ENCODE data around the gene CCDC60.

The CCDC60 gene

DNA sequence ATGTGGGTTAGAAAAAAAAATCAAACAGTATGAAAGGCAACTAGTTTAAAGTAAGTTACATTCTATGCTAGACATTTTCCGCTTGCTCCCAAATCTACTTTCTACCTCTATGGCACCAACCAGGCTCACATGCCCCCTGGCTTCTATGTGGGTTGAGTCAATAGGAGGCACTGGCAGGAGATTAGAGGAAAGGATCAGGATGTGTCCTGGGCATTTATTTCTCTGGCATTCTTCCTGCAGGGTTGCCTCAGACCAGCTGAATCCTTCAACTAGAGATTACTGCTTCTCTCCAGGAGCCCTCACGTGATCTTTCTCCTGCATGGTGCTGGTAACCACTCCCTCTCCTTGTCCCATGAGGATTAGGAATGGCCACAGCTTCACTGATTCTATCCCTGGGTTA lies 14.9 kb upstream of the CCDC60 start:
- no peaks in the 10 kb centered on the region for H3K4me1 ChIP-seq
- no peak overlapping the region for H3K4me3 ChIP-seq (ENCODE audit: low read depth, low read length)
- H3K36me3 ChIP-seq (ENCODE audit: control insufficient read depth, insufficient read depth, low read length) = no peaks in the 10 kb centered on the region
- H3K79me2 ChIP-seq = no peaks in the 10 kb centered on the region
- TF ChIP-seq, protein P1, sequence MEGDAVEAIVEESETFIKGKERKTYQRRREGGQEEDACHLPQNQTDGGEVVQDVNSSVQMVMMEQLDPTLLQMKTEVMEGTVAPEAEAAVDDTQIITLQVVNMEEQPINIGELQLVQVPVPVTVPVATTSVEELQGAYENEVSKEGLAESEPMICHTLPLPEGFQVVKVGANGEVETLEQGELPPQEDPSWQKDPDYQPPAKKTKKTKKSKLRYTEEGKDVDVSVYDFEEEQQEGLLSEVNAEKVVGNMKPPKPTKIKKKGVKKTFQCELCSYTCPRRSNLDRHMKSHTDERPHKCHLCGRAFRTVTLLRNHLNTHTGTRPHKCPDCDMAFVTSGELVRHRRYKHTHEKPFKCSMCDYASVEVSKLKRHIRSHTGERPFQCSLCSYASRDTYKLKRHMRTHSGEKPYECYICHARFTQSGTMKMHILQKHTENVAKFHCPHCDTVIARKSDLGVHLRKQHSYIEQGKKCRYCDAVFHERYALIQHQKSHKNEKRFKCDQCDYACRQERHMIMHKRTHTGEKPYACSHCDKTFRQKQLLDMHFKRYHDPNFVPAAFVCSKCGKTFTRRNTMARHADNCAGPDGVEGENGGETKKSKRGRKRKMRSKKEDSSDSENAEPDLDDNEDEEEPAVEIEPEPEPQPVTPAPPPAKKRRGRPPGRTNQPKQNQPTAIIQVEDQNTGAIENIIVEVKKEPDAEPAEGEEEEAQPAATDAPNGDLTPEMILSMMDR (IDR thresholded peaks at IDR 0.05) = no peak
- H3K9me3 ChIP-seq (ENCODE audit: control insufficient read depth, low read length) = no peaks in the 10 kb centered on the region
- no peak overlapping the region for H3K4me2 ChIP-seq (ENCODE audit: low read length)
- H3K27ac ChIP-seq = no peak overlapping the region
- no peak overlapping the region for H3K9ac ChIP-seq
- H3K27me3 ChIP-seq (ENCODE audit: control insufficient read depth, insufficient read depth, low read length) = no peaks in the 10 kb centered on the region
- no peak overlapping the region for H2AFZ ChIP-seq

DNA sequence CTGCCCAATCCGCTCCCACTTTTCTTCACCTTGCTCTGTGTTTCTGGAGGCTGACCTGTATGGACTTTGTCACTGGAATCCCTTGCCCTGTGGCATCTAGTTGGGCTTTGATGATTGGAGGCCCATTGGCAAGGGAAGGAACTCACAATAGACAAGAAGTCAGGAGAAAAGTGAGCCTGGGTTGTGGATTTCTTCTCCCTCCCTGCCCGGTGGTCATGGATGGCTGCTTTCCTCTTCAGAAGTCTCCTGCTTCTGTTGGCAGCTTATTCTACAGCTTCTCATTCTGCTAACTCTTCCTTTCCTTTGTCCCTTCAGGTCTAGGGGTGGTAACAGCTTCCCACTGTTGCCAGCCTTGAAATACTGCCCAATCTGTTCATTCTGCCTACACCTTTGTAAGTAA lies 13.9 kb upstream of the CCDC60 start:
- Histone ChIP-seq H3K9me3 (ENCODE audit: control insufficient read depth, low read length) (no peaks in the 10 kb centered on the region), H2AFZ (no peak overlapping the region), H3K27me3 (ENCODE audit: control insufficient read depth, insufficient read depth, low read length) (no peaks in the 10 kb centered on the region), H3K27ac (no peak overlapping the region), H3K4me3 (ENCODE audit: low read depth, low read length) (no peak overlapping the region), H3K4me1 (no peaks in the 10 kb centered on the region), H3K9ac (no peak overlapping the region), H3K79me2 (no peaks in the 10 kb centered on the region), H3K4me2 (ENCODE audit: low read length) (no peak overlapping the region), H3K36me3 (ENCODE audit: control insufficient read depth, insufficient read depth, low read length) (no peaks in the 10 kb centered on the region)
- TF ChIP-seq, protein P1 (IDR thresholded peaks at IDR 0.05) = no peak

DNA sequence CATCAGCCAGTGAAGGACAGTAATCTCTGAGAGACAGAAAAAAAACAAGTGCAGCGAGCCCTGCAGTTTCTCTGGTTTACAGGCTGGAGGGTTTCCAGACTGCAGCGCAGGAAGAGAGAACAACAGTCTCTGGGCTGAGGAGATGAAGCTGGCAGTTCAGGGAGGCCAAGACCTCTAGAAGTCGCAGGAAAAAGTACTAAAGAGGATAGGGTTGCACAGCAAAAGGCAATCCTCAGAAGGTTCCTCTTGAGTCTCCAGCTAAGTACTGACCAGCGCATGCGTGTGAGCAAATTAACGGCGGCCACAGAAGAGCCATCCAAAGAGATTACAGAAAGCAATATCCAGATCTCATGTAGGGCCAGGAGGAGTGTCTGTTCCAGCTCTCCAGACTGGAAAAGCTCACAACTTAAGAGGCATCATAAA lies 12.2 kb upstream of the CCDC60 start:
- Histone ChIP-seq H3K27ac (no peak overlapping the region), H3K27me3 (ENCODE audit: control insufficient read depth, insufficient read depth, low read length) (no peaks in the 10 kb centered on the region), H2AFZ (no peak overlapping the region), H3K9ac (no peak overlapping the region), H3K4me2 (ENCODE audit: low read length) (no peak overlapping the region), H3K36me3 (ENCODE audit: control insufficient read depth, insufficient read depth, low read length) (no peaks in the 10 kb centered on the region), H3K9me3 (ENCODE audit: control insufficient read depth, low read length) (no peaks in the 10 kb centered on the region), H3K4me3 (ENCODE audit: low read depth, low read length) (no peak overlapping the region), H3K4me1 (no peaks in the 10 kb centered on the region), H3K79me2 (no peaks in the 10 kb centered on the region)
- TF ChIP-seq, protein P1 (IDR thresholded peaks at IDR 0.05) = no peak

DNA sequence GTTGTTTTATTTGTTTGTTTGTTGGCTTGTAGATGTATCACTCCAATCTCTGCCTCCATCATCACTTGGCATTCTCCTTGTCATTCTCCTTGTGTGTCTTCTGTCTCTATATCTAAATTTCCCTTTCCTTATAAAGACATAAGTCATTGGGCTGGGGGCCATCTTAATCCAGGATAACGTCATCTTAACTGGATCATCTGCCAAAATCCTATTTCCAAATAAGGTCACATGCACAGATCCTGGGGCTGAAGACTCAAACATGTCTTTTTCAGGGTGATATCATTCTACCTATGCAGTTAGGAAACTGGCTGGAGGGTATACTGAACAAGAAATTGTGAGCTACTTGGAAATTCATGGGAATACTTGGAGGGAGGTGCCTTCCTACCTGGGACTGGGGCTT lies 8.7 kb upstream of the CCDC60 start:
- Histone ChIP-seq H2AFZ (no peak overlapping the region), H3K79me2 (no peaks in the 10 kb centered on the region), H3K9ac (no peak overlapping the region), H3K9me3 (ENCODE audit: control insufficient read depth, low read length) (no peaks in the 10 kb centered on the region), H3K36me3 (ENCODE audit: control insufficient read depth, insufficient read depth, low read length) (no peaks in the 10 kb centered on the region), H3K4me1 (no peaks in the 10 kb centered on the region), H3K27ac (no peak overlapping the region), H3K27me3 (ENCODE audit: control insufficient read depth, insufficient read depth, low read length) (no peaks in the 10 kb centered on the region), H3K4me2 (ENCODE audit: low read length) (no peak overlapping the region), H3K4me3 (ENCODE audit: low read depth, low read length) (no peak overlapping the region)
- TF ChIP-seq, protein P1 (IDR thresholded peaks at IDR 0.05) = no peak

DNA sequence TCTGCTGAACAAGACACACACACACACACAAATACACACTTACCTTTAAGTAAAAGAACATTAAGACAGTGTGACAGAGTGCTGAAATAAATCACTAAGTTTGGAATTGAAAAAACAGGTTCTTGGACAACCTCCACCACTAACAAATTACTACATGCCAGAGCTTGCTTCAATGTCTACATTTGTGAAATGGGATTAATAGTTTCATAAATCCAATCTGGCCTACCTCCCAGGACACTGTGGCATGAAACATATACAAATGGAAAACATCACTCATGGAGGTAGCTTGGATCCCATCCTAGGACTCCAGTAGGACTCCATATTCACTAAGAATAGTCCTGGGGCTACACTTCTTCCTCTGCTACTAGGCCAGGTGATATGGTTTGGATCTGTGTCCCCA lies 8.2 kb upstream of the CCDC60 start:
- H3K36me3 ChIP-seq (ENCODE audit: control insufficient read depth, insufficient read depth, low read length) = no peaks in the 10 kb centered on the region
- no peak overlapping the region for H3K4me3 ChIP-seq (ENCODE audit: low read depth, low read length)
- TF ChIP-seq, protein P1 (IDR thresholded peaks at IDR 0.05) = no peak
- no peak overlapping the region for H2AFZ ChIP-seq
- H3K9me3 ChIP-seq (ENCODE audit: control insufficient read depth, low read length) = no peaks in the 10 kb centered on the region
- H3K4me1 ChIP-seq = no peaks in the 10 kb centered on the region
- H3K27me3 ChIP-seq (ENCODE audit: control insufficient read depth, insufficient read depth, low read length) = no peaks in the 10 kb centered on the region
- no peak overlapping the region for H3K4me2 ChIP-seq (ENCODE audit: low read length)
- no peak overlapping the region for H3K27ac ChIP-seq
- H3K79me2 ChIP-seq = no peaks in the 10 kb centered on the region
- H3K9ac ChIP-seq = no peak overlapping the region
